Activated naive CD4-positive, alpha-beta T cell treated with Interleukin-2 at 50 U/mL for 16 hours (primary cell): ENCODE measurements around the gene TNIP3.

Source experiments
- DNase-seq: peaks from one replicate; pipeline ENCODE4 v3.0.0-alpha.2; 2020

The TNIP3 gene

GRCh38 chr4:121129606-121130325 is 34.4 kb downstream of the TNIP3 start:
- no peak for DNase-seq

GRCh38 chr4:121127100-121127499 is 37.0 kb downstream of the TNIP3 start:
- DNase-seq = no peak

GRCh38 chr4:121126449-121127006 is 37.6 kb downstream of the TNIP3 start:
- DNase-seq = no peak

GRCh38 chr4:121125498-121125885 is 38.6 kb downstream of the TNIP3 start:
- no peak for DNase-seq

GRCh38 chr4:121122661-121123060 is 41.5 kb downstream of the TNIP3 start:
- DNase-seq = no peak

- no peak for DNase-seq
Observed at GRCh38 chr4:121119715-121120114, 44.4 kb downstream of the TNIP3 start.

- no peak for DNase-seq
Observed at GRCh38 chr4:121118344-121118743, 45.8 kb downstream of the TNIP3 start.

- DNase-seq = no peak
Observed at GRCh38 chr4:121114756-121115155, 49.4 kb downstream of the TNIP3 start.

- DNase-seq = no peak
Observed at GRCh38 chr4:121112530-121112929, 51.6 kb downstream of the TNIP3 start.

- DNase-seq = no peak
Observed at GRCh38 chr4:121108557-121108956, 55.6 kb downstream of the TNIP3 start.

GRCh38 chr4:121107507-121107906 is 56.6 kb downstream of the TNIP3 start:
- no peak for DNase-seq

- DNase-seq = no peak
Observed at GRCh38 chr4:121100093-121100775, 63.9 kb downstream of the TNIP3 start.

- DNase-seq = no peak
Observed at GRCh38 chr4:121098266-121098665, 65.9 kb downstream of the TNIP3 start.

GRCh38 chr4:121096629-121097028 is 67.5 kb downstream of the TNIP3 start:
- DNase-seq = no peak

- no peak for DNase-seq
Observed at GRCh38 chr4:121096191-121096590, 67.9 kb downstream of the TNIP3 start.

- no peak for DNase-seq
Observed at GRCh38 chr4:121094297-121094966, 69.7 kb downstream of the TNIP3 start.

GRCh38 chr4:121093261-121093660 is 70.9 kb downstream of the TNIP3 start:
- DNase-seq = no peak

- no peak for DNase-seq
Observed at GRCh38 chr4:121091941-121092340, 72.2 kb downstream of the TNIP3 start.

GRCh38 chr4:121088867-121089266 is 75.3 kb downstream of the TNIP3 start:
- DNase-seq = no peak
